Activated CD4-positive, alpha-beta T cell treated with anti-CD3 and anti-CD28 coated beads for 36 hours (primary cell): ENCODE results near the gene ADAMTS14. TPM values are rescaled to one million over a fixed set of nuclear protein-coding genes. Genes with fewer than 3 reads are reported as not detected.

Experiments used
- ATAC-seq: fragments of 200-7000 bp; cut with Tn5 transposase; one replicate; pipeline ENCODE4 v1.10.0; 2021; ENCODE audit warnings: mild to moderate bottlenecking, moderate library complexity
- CTCF ChIA-PET: fragments of 350-600 bp; sonication (Branson Sonifier 250); formaldehyde crosslinking; loops from one replicate; lab custom pipeline; 2021; ENCODE audit warnings: antibody characterized with exemption; lab: Charles Lee
- POLR2A ChIA-PET: fragments of 350-600 bp; sonication (Branson Sonifier 250); formaldehyde crosslinking; loops from one replicate; lab custom pipeline; 2021; ENCODE audit warnings: antibody characterized with exemption, inconsistent platforms; lab: Charles Lee
- DNase-seq: peaks from one replicate; pipeline ENCODE4 v3.0.0-alpha.2; 2020
- H3K27ac Mint-ChIP-seq: one replicate; pipeline ENCODE4 v1.8.0; 2021; ENCODE audit warnings: mixed read lengths
- H3K27me3 Mint-ChIP-seq: one replicate; pipeline ENCODE4 v1.8.0; 2021; ENCODE audit warnings: mixed read lengths
- H3K36me3 Mint-ChIP-seq: one replicate; pipeline ENCODE4 v1.8.0; 2021; ENCODE audit warnings: low read depth, mixed read lengths
- H3K4me1 Mint-ChIP-seq: one replicate; pipeline ENCODE4 v1.8.0; 2021; ENCODE audit warnings: mixed read lengths
- H3K4me3 Mint-ChIP-seq: one replicate; pipeline ENCODE4 v1.8.0; 2021; ENCODE audit warnings: mild to moderate bottlenecking, moderate library complexity, mixed read lengths
- H3K9me3 Mint-ChIP-seq: one replicate; pipeline ENCODE4 v1.8.0; 2021; ENCODE audit warnings: low read depth, mixed read lengths
- intact Hi-C, 2 experiments: fragments of 100-400 bp; cut with DNase I in 1 of 2; cut with micrococcal nuclease in 1 of 2; formaldehyde crosslinking; loops; one replicate each; pipeline versions ENCODE4 v1.14.2 to v1.15.1; 2022 to 2024; cut with DNase I, micrococcal nuclease
- total RNA-seq, 2 experiments: library from RNA; stranded (reverse); gene quantifications; one replicate each; pipeline ENCODE4 v1.2.3, GENCODE V29; 2021

ADAMTS14 gene
- total RNA-seq, 2 experiments from 2014 or later, result not detected

DNA sequence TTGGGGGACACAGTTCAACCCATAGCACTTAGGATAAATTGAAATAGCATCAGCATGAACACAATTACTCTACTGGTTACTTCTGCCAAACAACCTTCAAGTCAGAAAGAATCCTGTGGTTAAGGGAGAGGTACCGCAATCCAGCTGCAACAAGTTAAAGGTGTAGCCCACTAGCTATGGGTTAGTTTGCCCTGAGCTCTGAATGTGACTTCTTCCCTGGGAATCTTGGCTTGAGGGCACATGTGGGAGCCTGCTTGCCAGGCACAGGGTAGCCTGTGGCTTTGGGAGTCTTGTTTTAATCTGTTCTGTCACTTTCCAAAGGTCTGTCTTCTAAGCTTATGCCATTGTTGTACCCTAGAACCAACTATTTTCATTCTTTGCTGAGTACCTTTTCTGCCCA, 134.5 kb downstream of the ADAMTS14 start:
- CTCF ChIA-PET, result interaction anchor here (1.4 kb wide), 1 partner anchor 97 kb away, joined by 4 read pairs; no protein-coding TSS in a partner anchor
- H3K36me3 Mint-ChIP-seq, result no peaks in the 10 kb centered on the region
- no peak for DNase-seq
- H3K4me3 Mint-ChIP-seq, result no peak overlapping the region
- H3K27me3 Mint-ChIP-seq, result peaks cover 8% of the 10 kb centered on the region
- POLR2A ChIA-PET, result interaction anchor here (0.6 kb wide), 1 partner anchor 426 kb away, joined by 4 read pairs; no protein-coding TSS in a partner anchor
- no peak for ATAC-seq
- H3K4me1 Mint-ChIP-seq, result no peaks in the 10 kb centered on the region
- intact Hi-C loops, result no loop called here
- H3K9me3 Mint-ChIP-seq, result no peaks in the 10 kb centered on the region
- H3K27ac Mint-ChIP-seq, result no peak overlapping the region

DNA sequence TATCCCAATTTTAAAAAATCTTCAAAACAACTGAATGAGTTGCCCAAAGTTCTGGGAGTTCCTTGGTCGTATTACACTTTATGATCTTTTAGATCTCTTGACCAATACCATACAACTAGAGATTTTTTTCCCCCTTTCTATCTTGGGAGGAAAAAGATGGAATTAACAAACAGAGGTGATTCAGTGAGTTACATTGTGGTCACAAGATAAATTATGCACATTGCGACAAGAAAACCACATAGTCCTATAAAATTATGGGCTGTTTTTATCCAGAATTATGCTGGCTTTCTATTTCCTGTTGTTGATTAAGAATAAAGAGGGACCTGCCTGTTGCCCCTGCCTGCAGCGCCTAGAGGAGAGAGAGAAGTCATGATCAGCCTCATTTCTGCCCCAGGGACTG, 135.2 kb downstream of the ADAMTS14 start:
- CTCF ChIA-PET, result interaction anchor here (1.6 kb wide), 1 partner anchor 256 kb away, joined by 3 read pairs; no protein-coding TSS in a partner anchor
- Mint-ChIP-seq H3K27me3 (peaks cover 6% of the 10 kb centered on the region), H3K4me1 (no peaks in the 10 kb centered on the region), H3K4me3 (no peak overlapping the region), H3K36me3 (no peaks in the 10 kb centered on the region), H3K9me3 (no peaks in the 10 kb centered on the region), H3K27ac (no peak overlapping the region)
- intact Hi-C loops, result no loop called here
- ATAC-seq, result no peak
- DNase-seq, result no peak
- POLR2A ChIA-PET, result no interaction called here

DNA sequence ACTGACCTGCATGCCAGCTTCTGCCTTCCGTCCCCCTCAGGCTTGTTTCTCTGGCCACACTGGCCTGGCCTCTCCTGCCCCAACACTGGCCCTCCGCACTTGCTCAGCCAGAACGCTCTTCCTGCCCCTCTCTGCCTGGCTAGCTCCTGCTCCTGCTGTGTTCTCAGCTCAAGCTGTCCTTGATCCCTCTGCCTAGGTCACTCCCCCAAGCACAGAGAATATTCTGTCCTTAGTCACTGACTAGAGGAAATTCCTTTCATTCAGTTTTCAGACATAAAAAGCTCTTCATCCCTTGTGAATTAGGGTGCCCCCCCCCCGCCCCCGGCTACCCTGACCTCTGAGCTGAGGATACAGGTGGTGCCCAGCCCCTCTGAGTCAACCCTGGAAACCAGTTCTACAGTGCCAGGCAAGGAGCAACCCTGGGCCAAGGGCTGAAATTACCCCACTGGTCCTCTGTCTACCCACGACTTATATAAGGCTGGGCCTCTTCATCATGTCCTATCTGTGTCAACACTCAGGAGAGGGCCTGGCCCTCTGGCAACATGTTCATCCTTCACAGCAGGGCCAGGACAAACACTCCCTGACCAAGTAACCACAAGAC, 136.8 kb downstream of the ADAMTS14 start:
- CTCF ChIA-PET, result interaction anchor here (1.3 to 1.6 kb wide), 2 partner anchors 69 to 258 kb away, joined by 3 to 4 read pairs; no protein-coding TSS in a partner anchor
- Mint-ChIP-seq H3K36me3 (no peaks in the 10 kb centered on the region), H3K4me3 (no peak overlapping the region), H3K27me3 (peaks cover 2% of the 10 kb centered on the region), H3K9me3 (no peaks in the 10 kb centered on the region), H3K27ac (no peak overlapping the region), H3K4me1 (peaks cover under 1% of the 10 kb centered on the region)
- intact Hi-C loops, result no loop called here
- no peak for DNase-seq
- POLR2A ChIA-PET, result no interaction called here
- no peak for ATAC-seq

- H3K27me3 Mint-ChIP-seq, result peaks cover 2% of the 10 kb centered on the region
- no peak overlapping the region for H3K27ac Mint-ChIP-seq
- ATAC-seq (no peak), DNase-seq (no peak)
- no peak overlapping the region for H3K4me3 Mint-ChIP-seq
- H3K4me1 Mint-ChIP-seq, result peaks cover 6% of the 10 kb centered on the region
- no peaks in the 10 kb centered on the region for H3K9me3 Mint-ChIP-seq
- no peaks in the 10 kb centered on the region for H3K36me3 Mint-ChIP-seq
- ChIA-PET CTCF (interaction anchor here (0.6 to 1.3 kb wide), 2 partner anchors 8 to 69 kb away, joined by 3 to 4 read pairs; no protein-coding TSS in a partner anchor), POLR2A (interaction anchor here (0.6 kb wide), 1 partner anchor 78 kb away, joined by 7 read pairs; no protein-coding TSS in a partner anchor)
- intact Hi-C loops, result loop anchor here in 1 of 2 experiments (10.0 kb wide), 1 partner anchor 405 kb away; the partner anchor contains the start of gene UNC5B
These were observed 137.4 kb downstream of the ADAMTS14 start for GRCh38 chr10:70809726-70810125.

DNA sequence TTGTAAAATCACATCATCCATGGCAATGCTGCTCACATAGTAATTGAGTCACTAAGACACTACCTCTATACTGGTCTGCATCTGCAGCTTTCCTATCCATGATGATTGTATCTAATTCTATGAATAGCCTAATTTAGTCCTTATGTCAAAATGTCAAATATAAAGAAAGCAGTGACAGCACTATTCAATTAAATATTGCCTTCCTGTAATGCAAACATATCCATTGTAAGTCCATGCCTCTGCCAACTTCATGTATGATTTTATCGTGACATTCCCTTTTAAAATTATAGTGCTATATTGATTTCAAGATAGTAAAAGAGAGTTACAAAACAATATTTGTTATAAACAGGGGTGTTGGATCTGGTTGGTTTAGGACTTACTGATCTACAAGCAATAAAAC, 138.7 kb downstream of the ADAMTS14 start:
- no peak overlapping the region for H3K27ac Mint-ChIP-seq
- CTCF ChIA-PET, result no interaction called here
- DNase-seq, result no peak
- no peak for ATAC-seq
- intact Hi-C loops, result loop anchor here in 1 of 2 experiments (10.0 kb wide), 1 partner anchor 404 kb away; the partner anchor contains the start of gene UNC5B
- no peaks in the 10 kb centered on the region for H3K9me3 Mint-ChIP-seq
- peaks cover 8% of the 10 kb centered on the region for H3K4me1 Mint-ChIP-seq
- peaks cover 2% of the 10 kb centered on the region for H3K27me3 Mint-ChIP-seq
- H3K4me3 Mint-ChIP-seq, result no peak overlapping the region
- POLR2A ChIA-PET, result no interaction called here
- no peaks in the 10 kb centered on the region for H3K36me3 Mint-ChIP-seq

DNA sequence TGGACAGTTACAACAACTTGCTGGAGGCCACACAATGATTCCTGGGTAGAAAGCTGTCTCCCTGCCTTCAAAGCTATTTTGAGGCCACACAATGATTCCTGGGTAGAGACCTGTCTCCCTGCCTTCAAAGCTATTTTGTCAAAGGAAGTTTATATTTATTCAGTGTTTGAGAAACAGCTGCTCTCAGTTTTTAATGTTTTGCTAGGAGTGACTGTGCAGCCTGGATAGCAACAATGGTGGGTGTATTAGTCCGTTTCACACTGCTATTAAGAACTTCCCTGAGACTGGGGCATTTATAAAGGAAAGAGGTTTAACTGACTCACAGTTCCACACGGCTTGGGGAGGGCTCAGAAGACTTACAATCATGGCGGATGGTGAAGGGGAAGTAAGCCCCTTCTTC, 139.6 kb downstream of the ADAMTS14 start:
- Mint-ChIP-seq H3K4me1 (peaks cover 8% of the 10 kb centered on the region), H3K36me3 (peaks cover 2% of the 10 kb centered on the region), H3K27ac (no peak overlapping the region), H3K4me3 (no peak overlapping the region), H3K27me3 (peaks cover 2% of the 10 kb centered on the region), H3K9me3 (no peaks in the 10 kb centered on the region)
- no peak for DNase-seq
- ChIA-PET CTCF (no interaction called here), POLR2A (no interaction called here)
- intact Hi-C loops, result loop anchor here in 1 of 2 experiments (10.0 kb wide), 1 partner anchor 403 kb away; the partner anchor contains the start of gene UNC5B
- no peak for ATAC-seq

Other genes with a start within 250 kb of the ADAMTS14 start
- gene NODAL, start 230.8 kb upstream of the ADAMTS14 start, total RNA-seq, result not detected
- 1 to 10 TPM; 5.4 to 6.7 TPM for gene PALD1, start 193.7 kb upstream of the ADAMTS14 start, total RNA-seq
- 10 to 100 TPM; 21.8 to 28.6 TPM for gene PRF1, start 69.8 kb upstream of the ADAMTS14 start, total RNA-seq
- gene TBATA, start 112.9 kb downstream of the ADAMTS14 start, total RNA-seq, result not detected
- gene SGPL1, start 143.4 kb downstream of the ADAMTS14 start, total RNA-seq, result 10 to 100 TPM; 33.7 to 48.7 TPM
- 10 to 100 TPM; 40.1 to 47.6 TPM for gene PCBD1, start 216.1 kb downstream of the ADAMTS14 start, total RNA-seq